CD14-positive monocyte (primary cell): Measurements from ENCODE around the gene LSS. TPM values are rescaled to one million over a fixed set of nuclear protein-coding genes. Genes with fewer than 3 reads are reported as not detected.
A peak's percentile ranks its signal among the peaks of the same experiment; 100 is the strongest.

Source experiments
- DNase-seq, 3 donors: peaks; one replicate each; pipeline ENCODE4 v3.0.0-alpha.2; 2011 to 2022
- H2AFZ ChIP-seq: 2 replicates; pipeline ENCODE4 v1.6.0; 2012; ENCODE audit warnings: mild to moderate bottlenecking, low read depth, low read length, inconsistent platforms; ENCODE audit not compliant: insufficient read depth, poor library complexity, severe bottlenecking
- H3K27ac ChIP-seq, 2 donors: 1 replicate in 1 of 2; 2 replicates in 1 of 2; pipeline ENCODE4 v1.5.1; 2012 to 2013; ENCODE audit warnings: low read length in 2 of 2, control low read depth in 1 of 2, inconsistent platforms in 1 of 2, low read depth in 1 of 2, mild to moderate bottlenecking in 1 of 2
- H3K27me3 ChIP-seq, 2 donors: one replicate each; pipeline versions ENCODE4 v1.6.0 to v1.6.1; 2011 to 2013; ENCODE audit warnings: low read length in 2 of 2; ENCODE audit not compliant: control insufficient read depth in 2 of 2, insufficient read depth in 2 of 2
- H3K36me3 ChIP-seq, 2 donors: replicated peaks in 1 of 2; 1 replicate in 1 of 2; 2 replicates in 1 of 2; pipeline versions ENCODE4 v1.5.1 to v1.6.1; 2012 to 2013; ENCODE audit warnings: low read length in 2 of 2, control low read depth in 1 of 2, inconsistent platforms in 1 of 2, mild to moderate bottlenecking in 1 of 2; ENCODE audit not compliant: insufficient read depth in 2 of 2, control insufficient read depth in 1 of 2
- H3K4me1 ChIP-seq, 2 donors: 1 replicate in 1 of 2; 2 replicates in 1 of 2; pipeline versions ENCODE4 v1.5.1 to v1.6.1; 2012 to 2013; ENCODE audit warnings: low read length in 2 of 2, control low read depth in 1 of 2, inconsistent platforms in 1 of 2, mild to moderate bottlenecking in 1 of 2, moderate library complexity in 1 of 2; ENCODE audit not compliant: insufficient read depth in 2 of 2, control insufficient read depth in 1 of 2
- H3K4me2 ChIP-seq: replicated peaks from 2 replicates; pipeline ENCODE3; 2012; ENCODE audit warnings: low read length, moderate library complexity, mild to moderate bottlenecking; ENCODE audit not compliant: poor library complexity, severe bottlenecking; ENCODE audit errors: extremely low read depth
- H3K4me3 ChIP-seq, 3 experiments: fragments of 200-600 bp in 1 of 3; sonication (generic) in 1 of 3; replicated peaks in 1 of 3; 1 replicate in 2 of 3; 2 replicates in 1 of 3; pipeline ENCODE4 v1.5.1; 2011 to 2013; ENCODE audit warnings: low read length in 3 of 3, mild to moderate bottlenecking in 3 of 3, control low read depth in 2 of 3, low read depth in 2 of 3, inconsistent platforms in 1 of 3, moderate library complexity in 1 of 3
- H3K79me2 ChIP-seq: 2 replicates; pipeline ENCODE4 v1.6.0; 2012; ENCODE audit warnings: mild to moderate bottlenecking, control low read depth, inconsistent platforms, low read length, moderate library complexity; ENCODE audit not compliant: insufficient read depth
- H3K9ac ChIP-seq: 2 replicates; pipeline ENCODE4 v1.6.0; 2017; ENCODE audit warnings: low read length, mild to moderate bottlenecking; ENCODE audit not compliant: insufficient read depth, poor library complexity, severe bottlenecking
- H3K9me3 ChIP-seq, 2 donors: replicated peaks in 1 of 2; 1 replicate in 1 of 2; 2 replicates in 1 of 2; pipeline versions ENCODE4 v1.5.1 to v1.6.1; 2012 to 2013; ENCODE audit warnings: low read length in 2 of 2, control low read depth in 1 of 2; ENCODE audit not compliant: control insufficient read depth in 1 of 2, insufficient read depth in 1 of 2
- H4K20me1 ChIP-seq: 2 replicates; pipeline ENCODE4 v1.6.0; 2012; ENCODE audit warnings: mild to moderate bottlenecking, low read length, control low read depth, moderate library complexity; ENCODE audit not compliant: insufficient read depth
- H3K27ac Mint-ChIP-seq, 7 donors: one replicate each; pipeline ENCODE4 v1.8.0; 2020; ENCODE audit warnings: mild to moderate bottlenecking in 7 of 7, mixed read lengths in 7 of 7, moderate library complexity in 6 of 7, inconsistent platforms in 2 of 7
- H3K27me3 Mint-ChIP-seq, 3 donors: one replicate each; pipeline ENCODE4 v1.8.0; 2021 to 2022; ENCODE audit warnings: low read depth in 3 of 3, mild to moderate bottlenecking in 3 of 3, mixed read lengths in 3 of 3, moderate library complexity in 3 of 3, inconsistent platforms in 1 of 3
- H3K36me3 Mint-ChIP-seq, 2 donors: one replicate each; pipeline ENCODE4 v1.8.0; 2020; ENCODE audit warnings: mixed read lengths in 2 of 2, inconsistent platforms in 1 of 2, mild to moderate bottlenecking in 1 of 2
- H3K4me1 Mint-ChIP-seq: one replicate; pipeline ENCODE4 v1.8.0; 2020; ENCODE audit warnings: mild to moderate bottlenecking, mixed read lengths
- H3K4me3 Mint-ChIP-seq, 2 donors: one replicate each; pipeline ENCODE4 v1.8.0; 2020; ENCODE audit warnings: mild to moderate bottlenecking in 2 of 2, mixed read lengths in 2 of 2, moderate library complexity in 1 of 2
- H3K9me3 Mint-ChIP-seq, 7 donors: one replicate each; pipeline ENCODE4 v1.8.0; 2020 to 2022; ENCODE audit warnings: mixed read lengths in 7 of 7, mild to moderate bottlenecking in 6 of 7, moderate library complexity in 6 of 7, inconsistent platforms in 2 of 7
- WGBS: methylation state at CpG from one replicate; pipeline ENCODE4 v1.1.5; 2013; ENCODE audit warnings: missing lambda C conversion rate; ENCODE audit not compliant: insufficient coverage; 5-methylcytosine and 5-hydroxymethylcytosine counted together
- intact Hi-C, 2 donors: fragments of 100-400 bp; cut with micrococcal nuclease; formaldehyde crosslinking; loops; one replicate each; pipeline versions ENCODE4 v1.15.0 to v1.15.1; 2023
- polyA plus RNA-seq, 3 donors: library from polyadenylated mRNA; depleted of rRNA in 1 of 3; unstranded in 2 of 3; stranded (reverse) in 1 of 3; fragments of 300-500 nt in 2 of 3; fragments of >200 nt in 1 of 3; fragmentation: Illumina TruSeq in 2 of 3; gene quantifications; 1 replicate in 2 of 3; 2 replicates in 1 of 3; pipeline ENCODE4 v1.2.3, GENCODE V29; 2012 to 2021
- TF ChIP-seq, protein P1 (sequence below): fragments of 200-600 bp; IDR thresholded peaks from one replicate; pipeline ENCODE4 v1.8.0; 2022; ENCODE audit warnings: antibody characterized with exemption, mild to moderate bottlenecking

Gene LSS
- polyA plus RNA-seq, 3 donors = 4.1 to 20.0 (median 4.9) TPM

DNA sequence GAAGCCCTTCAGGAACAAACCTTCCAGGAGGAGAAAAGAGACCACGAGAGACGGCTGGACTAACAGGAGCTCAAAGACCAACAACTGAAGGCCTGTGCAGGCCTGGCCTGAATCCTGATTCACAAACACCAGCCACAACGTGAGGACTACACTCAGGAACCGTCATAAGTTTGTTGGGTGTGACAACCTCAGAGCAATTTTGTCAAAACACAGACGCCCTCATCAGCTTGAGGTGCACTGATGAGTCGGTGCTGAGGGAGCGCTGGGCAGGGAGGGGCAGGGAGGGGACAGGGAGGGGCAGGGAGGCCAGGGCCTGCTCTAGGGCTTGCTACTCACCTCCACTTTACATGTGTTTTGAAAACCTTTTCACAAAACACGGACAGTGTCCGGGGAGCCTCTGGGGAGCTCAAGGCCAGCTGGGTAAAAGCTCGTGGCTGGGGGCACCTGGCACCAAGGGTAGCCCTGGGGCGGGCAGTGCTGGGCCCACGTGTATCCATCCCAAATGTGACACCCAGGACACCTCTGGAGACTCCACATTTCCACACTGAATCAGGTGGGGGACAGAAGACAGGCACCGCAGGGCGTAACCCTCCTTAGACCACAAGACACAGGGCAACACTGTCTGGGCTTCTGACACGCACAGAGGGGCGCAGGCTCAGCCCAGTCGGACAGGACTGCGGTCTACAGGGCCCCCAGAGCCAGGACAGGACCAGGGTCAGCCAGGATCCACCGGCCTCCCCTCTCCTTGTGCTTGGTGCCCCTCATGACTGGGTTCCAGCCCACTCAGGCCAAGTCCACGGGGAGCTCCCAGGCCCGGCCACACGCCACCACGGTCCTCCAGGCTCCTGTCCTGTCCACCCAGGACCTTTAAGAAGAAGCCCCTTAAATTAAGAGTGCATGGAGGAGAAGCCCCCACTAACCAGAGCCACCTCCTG lies 16.5 kb downstream of the LSS start:
- intact Hi-C loops = no loop called here
- H3K27me3 Mint-ChIP-seq = peaks cover 0 to 4% (median 0%) of the 10 kb centered on the region in 3 donors
- Histone ChIP-seq H2AFZ (no peak overlapping the region), H3K27me3 (no peaks in the 10 kb centered on the region), H3K4me3 (no peak overlapping the region), H3K4me1 (no peaks in the 10 kb centered on the region), H3K36me3 (peaks cover 0 to 2% of the 10 kb centered on the region in 2 donors), H3K27ac (no peak overlapping the region), H3K79me2 (no peaks in the 10 kb centered on the region), H3K4me2 (no peak overlapping the region), H3K9me3 (no peaks in the 10 kb centered on the region), H3K9ac (no peak overlapping the region), H4K20me1 (no peaks in the 10 kb centered on the region)
- H3K36me3 Mint-ChIP-seq = peaks cover 21 to 34% of the 10 kb centered on the region in 2 donors
- H3K9me3 Mint-ChIP-seq = peaks cover 0 to 2% (median 0%) of the 10 kb centered on the region in 7 donors
- H3K4me1 Mint-ChIP-seq = no peaks in the 10 kb centered on the region
- WGBS = 94% methylated on average over 17 of the region's 23 CpGs
- TF ChIP-seq, protein P1, sequence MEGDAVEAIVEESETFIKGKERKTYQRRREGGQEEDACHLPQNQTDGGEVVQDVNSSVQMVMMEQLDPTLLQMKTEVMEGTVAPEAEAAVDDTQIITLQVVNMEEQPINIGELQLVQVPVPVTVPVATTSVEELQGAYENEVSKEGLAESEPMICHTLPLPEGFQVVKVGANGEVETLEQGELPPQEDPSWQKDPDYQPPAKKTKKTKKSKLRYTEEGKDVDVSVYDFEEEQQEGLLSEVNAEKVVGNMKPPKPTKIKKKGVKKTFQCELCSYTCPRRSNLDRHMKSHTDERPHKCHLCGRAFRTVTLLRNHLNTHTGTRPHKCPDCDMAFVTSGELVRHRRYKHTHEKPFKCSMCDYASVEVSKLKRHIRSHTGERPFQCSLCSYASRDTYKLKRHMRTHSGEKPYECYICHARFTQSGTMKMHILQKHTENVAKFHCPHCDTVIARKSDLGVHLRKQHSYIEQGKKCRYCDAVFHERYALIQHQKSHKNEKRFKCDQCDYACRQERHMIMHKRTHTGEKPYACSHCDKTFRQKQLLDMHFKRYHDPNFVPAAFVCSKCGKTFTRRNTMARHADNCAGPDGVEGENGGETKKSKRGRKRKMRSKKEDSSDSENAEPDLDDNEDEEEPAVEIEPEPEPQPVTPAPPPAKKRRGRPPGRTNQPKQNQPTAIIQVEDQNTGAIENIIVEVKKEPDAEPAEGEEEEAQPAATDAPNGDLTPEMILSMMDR = no peak
- DNase-seq = no peak
- no peak overlapping the region for H3K4me3 Mint-ChIP-seq
- H3K27ac Mint-ChIP-seq = peak overlapping the region in 2 of 7 donors; percentile 1 to 42

DNA sequence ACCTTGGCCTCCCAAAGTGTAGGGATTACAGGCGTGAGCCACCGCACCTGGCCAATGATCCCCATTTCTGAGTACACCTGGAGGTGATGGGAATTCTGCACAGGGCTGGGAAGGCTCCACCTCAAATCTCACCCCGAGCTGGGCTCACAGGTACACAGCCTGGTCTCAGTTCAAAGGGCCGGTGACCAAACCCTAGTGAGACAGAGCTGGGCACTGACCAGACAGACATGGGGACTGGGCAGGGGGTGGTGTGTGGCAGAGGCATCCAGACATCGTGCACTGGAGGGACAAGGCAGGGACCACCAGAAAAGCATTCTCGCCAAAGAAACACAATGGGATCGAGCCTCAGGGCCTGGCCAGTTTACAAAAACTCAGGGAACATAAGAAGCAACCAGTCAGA lies 17.2 kb downstream of the LSS start:
- H3K4me1 ChIP-seq = no peaks in the 10 kb centered on the region
- no peaks in the 10 kb centered on the region for H3K9me3 ChIP-seq
- TF ChIP-seq, protein P1 = no peak
- intact Hi-C loops = no loop called here
- H3K27me3 Mint-ChIP-seq = peaks cover 0 to 4% (median 0%) of the 10 kb centered on the region in 3 donors
- H3K4me2 ChIP-seq = no peak overlapping the region
- H3K9me3 Mint-ChIP-seq = peaks cover 0 to 2% (median 0%) of the 10 kb centered on the region in 7 donors
- H4K20me1 ChIP-seq = no peaks in the 10 kb centered on the region
- no peak for DNase-seq
- peaks cover 21 to 37% of the 10 kb centered on the region in 2 donors for H3K36me3 Mint-ChIP-seq
- H3K9ac ChIP-seq = no peak overlapping the region
- no peaks in the 10 kb centered on the region for H3K79me2 ChIP-seq
- 98% methylated on average over 5 of the region's 7 CpGs for WGBS
- no peaks in the 10 kb centered on the region for H3K4me1 Mint-ChIP-seq
- no peak overlapping the region for H2AFZ ChIP-seq
- peak overlapping the region in 1 of 7 donors; percentile 1 for H3K27ac Mint-ChIP-seq
- peaks cover 0 to 8% of the 10 kb centered on the region in 2 donors for H3K36me3 ChIP-seq
- H3K4me3 Mint-ChIP-seq = no peak overlapping the region
- no peaks in the 10 kb centered on the region for H3K27me3 ChIP-seq
- H3K27ac ChIP-seq = no peak overlapping the region
- H3K4me3 ChIP-seq = no peak overlapping the region
